ENCODE data around the gene DEK. TPM values are rescaled to one million over a fixed set of nuclear protein-coding genes. Genes with fewer than 3 reads are reported as not detected.
"Not testable (repeated sequence)": the region's sequence is repeated elsewhere in the genome, so short reads cannot be mapped to it uniquely, and the experiment has no call there.

DEK gene
- total and polyA plus RNA-seq, 12 donors, result 23.0 to 78.3 (median 51.9) TPM

DNA sequence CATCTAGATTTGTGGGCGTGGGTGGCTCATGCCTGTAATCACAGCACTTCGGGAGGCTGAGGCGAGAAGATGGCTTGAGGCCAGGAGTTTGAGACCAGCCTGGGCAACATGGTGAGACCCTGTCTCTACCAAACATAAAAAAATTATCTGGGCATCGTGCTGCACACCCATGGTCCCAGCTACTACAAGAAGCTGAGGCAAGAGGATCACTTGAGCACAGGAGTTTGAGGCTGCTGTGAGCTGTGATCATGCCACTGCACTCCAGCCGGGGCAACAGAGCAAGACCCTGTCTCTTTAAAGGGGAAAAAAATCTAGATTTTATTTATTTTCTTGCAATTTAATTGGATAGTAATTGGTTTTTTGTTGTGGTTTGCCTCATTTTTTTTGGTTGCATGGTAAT, 53.6 kb downstream of the DEK start:
- no peak overlapping the region for H3K27ac ChIP-seq
- intact Hi-C loops (cut with DNase I), result loop anchor here in 1 of 10 donors (5.0 kb wide), 1 partner anchor 52 kb away; the partner anchor contains the start of gene DEK
- H3K36me3 ChIP-seq, result peaks cover 0 to 85% (median 11%) of the 10 kb centered on the region in 9 donors

GRCh38 chr6:18209539-18210197, 54.7 kb downstream of the DEK start:
- Histone ChIP-seq H3K27me3 (no peaks in the 10 kb centered on the region), H3K9me3 (no peaks in the 10 kb centered on the region), H3K36me3 (peaks cover 0 to 85% (median 11%) of the 10 kb centered on the region in 9 donors), H3K27ac (peak overlapping the region in 7 of 10 donors; percentile 6 to 54 (median 41)), H3K4me1 (peaks cover 0 to 11% (median 0%) of the 10 kb centered on the region in 9 donors), H3K4me3 (no peak overlapping the region)
- intact Hi-C loops (cut with DNase I), result loop anchor here in 1 of 10 donors (5.0 kb wide), 1 partner anchor 53 kb away; the partner anchor contains the start of gene DEK
- TF ChIP-seq, protein P1, sequence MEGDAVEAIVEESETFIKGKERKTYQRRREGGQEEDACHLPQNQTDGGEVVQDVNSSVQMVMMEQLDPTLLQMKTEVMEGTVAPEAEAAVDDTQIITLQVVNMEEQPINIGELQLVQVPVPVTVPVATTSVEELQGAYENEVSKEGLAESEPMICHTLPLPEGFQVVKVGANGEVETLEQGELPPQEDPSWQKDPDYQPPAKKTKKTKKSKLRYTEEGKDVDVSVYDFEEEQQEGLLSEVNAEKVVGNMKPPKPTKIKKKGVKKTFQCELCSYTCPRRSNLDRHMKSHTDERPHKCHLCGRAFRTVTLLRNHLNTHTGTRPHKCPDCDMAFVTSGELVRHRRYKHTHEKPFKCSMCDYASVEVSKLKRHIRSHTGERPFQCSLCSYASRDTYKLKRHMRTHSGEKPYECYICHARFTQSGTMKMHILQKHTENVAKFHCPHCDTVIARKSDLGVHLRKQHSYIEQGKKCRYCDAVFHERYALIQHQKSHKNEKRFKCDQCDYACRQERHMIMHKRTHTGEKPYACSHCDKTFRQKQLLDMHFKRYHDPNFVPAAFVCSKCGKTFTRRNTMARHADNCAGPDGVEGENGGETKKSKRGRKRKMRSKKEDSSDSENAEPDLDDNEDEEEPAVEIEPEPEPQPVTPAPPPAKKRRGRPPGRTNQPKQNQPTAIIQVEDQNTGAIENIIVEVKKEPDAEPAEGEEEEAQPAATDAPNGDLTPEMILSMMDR (IDR thresholded peaks at IDR 0.05), result no peak
- no peak for DNase-seq
- WGBS, 2 donors, result 76 to 92% methylated on average over 12 of the region's 12 CpGs
- peak in 5 of 8 donors; percentile 54 to 85 (median 75) for ATAC-seq

More for the DNA sequence above, 53.6 kb downstream of the DEK start:
- no peaks in the 10 kb centered on the region for H3K9me3 ChIP-seq
- peaks cover 0 to 15% (median under 1%) of the 10 kb centered on the region in 9 donors for H3K4me1 ChIP-seq
- TF ChIP-seq, protein P1 (IDR thresholded peaks at IDR 0.05), result no peak
- DNase-seq, result no peak
- WGBS, 2 donors, result 91% methylated on average over 5 of the region's 5 CpGs
- ATAC-seq, result no peak
- H3K27me3 ChIP-seq, result no peaks in the 10 kb centered on the region
- no peak overlapping the region for H3K4me3 ChIP-seq

DNA sequence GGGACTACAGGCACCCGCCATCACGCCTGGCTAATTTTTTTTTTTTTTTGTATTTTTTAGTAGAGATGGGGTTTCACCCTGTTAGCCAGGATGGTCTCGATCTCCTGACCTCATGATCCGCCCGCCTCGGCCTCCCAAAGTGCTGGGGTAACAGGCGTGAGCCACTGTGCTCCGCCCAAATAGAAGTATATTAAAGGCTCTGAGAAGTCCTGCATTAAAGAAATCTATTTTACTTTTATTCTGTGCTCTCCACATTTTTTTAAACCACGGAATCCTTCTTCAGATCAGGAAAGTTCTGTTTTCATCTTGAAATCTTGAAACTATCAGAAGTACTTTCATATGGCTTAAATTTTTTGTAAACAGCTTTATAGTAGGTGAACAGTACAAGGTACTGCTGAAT, 55.6 kb downstream of the DEK start:
- Histone ChIP-seq H3K36me3 (peaks cover 0 to 85% (median 9%) of the 10 kb centered on the region in 9 donors), H3K4me1 (peaks cover 0 to 11% (median 0%) of the 10 kb centered on the region in 9 donors)
- H3K4me3 ChIP-seq; H3K27me3 ChIP-seq; intact Hi-C loops (cut with DNase I); ATAC-seq; H3K27ac ChIP-seq; DNase-seq; H3K9me3 ChIP-seq: not testable (repeated sequence)
- 85 to 95% methylated on average over 7 to 9 of the region's 9 CpGs for WGBS, 2 donors

- 66 to 76% methylated on average over 2 of the region's 2 CpGs for WGBS, 2 donors
- ATAC-seq (no peak), DNase-seq (no peak)
- Histone ChIP-seq H3K27ac (peak overlapping the region in 1 of 10 donors; percentile 33), H3K27me3 (no peaks in the 10 kb centered on the region), H3K4me3 (no peak overlapping the region), H3K4me1 (peaks cover 0 to 11% (median 0%) of the 10 kb centered on the region in 9 donors), H3K9me3 (no peaks in the 10 kb centered on the region), H3K36me3 (peaks cover 0 to 85% (median 7%) of the 10 kb centered on the region in 9 donors)
- TF ChIP-seq, protein P1 (IDR thresholded peaks at IDR 0.05), result no peak
- intact Hi-C loops (cut with DNase I), result no loop called here
These were observed 56.4 kb downstream of the DEK start for GRCh38 chr6:18207949-18208348.

GRCh38 chr6:18207438-18207837, 56.9 kb downstream of the DEK start:
- H3K27me3 ChIP-seq, result no peaks in the 10 kb centered on the region
- H3K4me1 ChIP-seq, result peaks cover 0 to 11% (median 0%) of the 10 kb centered on the region in 9 donors
- no peak overlapping the region for H3K27ac ChIP-seq
- 74 to 93% methylated on average over 8 of the region's 8 CpGs for WGBS, 2 donors
- intact Hi-C loops (cut with DNase I), result no loop called here
- ATAC-seq (peak in 5 of 8 donors; percentile 56 to 85 (median 78)), DNase-seq (no peak)
- no peaks in the 10 kb centered on the region for H3K9me3 ChIP-seq
- peaks cover 0 to 85% (median 7%) of the 10 kb centered on the region in 9 donors for H3K36me3 ChIP-seq
- H3K4me3 ChIP-seq, result no peak overlapping the region
- TF ChIP-seq, protein P1 (IDR thresholded peaks at IDR 0.05), result no peak

All from heart right ventricle (tissue), 16 donors.